ENCODE measurements around the gene RNASEH2C.
"Not testable (repeated sequence)": the region's sequence is repeated elsewhere in the genome, so short reads cannot be mapped to it uniquely, and the experiment has no call there.

RNASEH2C gene

DNA sequence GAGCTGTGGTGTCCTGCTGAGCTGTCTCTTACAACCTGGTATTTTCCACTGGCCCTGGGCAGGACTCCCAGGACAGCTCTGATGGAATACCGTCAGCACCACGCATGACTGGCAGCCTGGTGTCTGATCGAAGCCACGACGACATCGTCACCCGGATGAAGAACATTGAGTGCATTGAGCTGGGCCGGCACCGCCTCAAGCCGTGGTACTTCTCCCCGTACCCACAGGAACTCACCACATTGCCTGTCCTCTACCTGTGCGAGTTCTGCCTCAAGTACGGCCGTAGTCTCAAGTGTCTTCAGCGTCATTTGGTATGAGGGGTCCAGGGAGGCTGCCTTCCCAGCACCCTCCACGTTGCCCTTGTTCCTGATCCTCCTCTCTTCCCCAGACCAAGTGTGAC is 6.2 kb downstream of the RNASEH2C start:
- peak overlapping the region; percentile 49 for H3K27ac Mint-ChIP-seq (ENCODE audit: low read depth)
- DNase-seq (ENCODE audit: low spot score in 2 of 2) (no peak), ATAC-seq (replicated peaks; ENCODE audit: extremely low read depth, poor library complexity, severe bottlenecking) (no peak)
- peaks cover 51% of the 10 kb centered on the region for H3K36me3 Mint-ChIP-seq (ENCODE audit: insufficient read depth)
- no peaks in the 10 kb centered on the region for H3K9me3 Mint-ChIP-seq
- H3K4me1 Mint-ChIP-seq: peaks cover 40% of the 10 kb centered on the region
- peak overlapping the region; percentile 63 for H3K4me3 Mint-ChIP-seq
- no peaks in the 10 kb centered on the region for H3K27me3 Mint-ChIP-seq

- no peak for DNase-seq (ENCODE audit: low spot score in 2 of 2)
- Mint-ChIP-seq H3K4me1 (peaks cover 31% of the 10 kb centered on the region), H3K4me3 (peak overlapping the region; percentile 63), H3K36me3 (ENCODE audit: insufficient read depth) (peaks cover 45% of the 10 kb centered on the region), H3K27me3 (no peaks in the 10 kb centered on the region), H3K27ac (ENCODE audit: low read depth) (peak overlapping the region; percentile 76), H3K9me3 (no peaks in the 10 kb centered on the region)
- no peak for ATAC-seq (replicated peaks; ENCODE audit: extremely low read depth, poor library complexity, severe bottlenecking)
These were observed 7.2 kb downstream of the RNASEH2C start for GRCh38 chr11:65713212-65713969.

DNA sequence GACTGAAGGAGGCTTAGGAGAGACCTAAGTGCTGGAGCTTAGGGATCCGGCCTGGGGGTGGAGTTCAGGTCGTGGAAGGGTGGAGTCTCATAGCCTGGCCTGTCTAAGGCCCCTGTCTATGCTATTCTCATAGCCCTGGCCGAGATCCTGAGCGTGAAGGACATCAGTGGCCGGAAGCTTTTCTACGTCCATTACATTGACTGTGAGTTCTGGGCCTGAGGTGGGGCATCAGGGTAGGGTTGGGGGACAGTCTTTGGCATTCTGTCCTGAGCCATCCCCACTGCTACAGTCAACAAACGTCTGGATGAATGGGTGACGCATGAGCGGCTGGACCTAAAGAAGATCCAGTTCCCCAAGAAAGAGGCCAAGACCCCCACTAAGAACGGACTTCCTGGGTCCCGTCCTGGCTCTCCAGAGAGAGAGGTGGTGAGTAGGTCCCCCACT is 7.9 kb downstream of the RNASEH2C start:
- ATAC-seq (replicated peaks; ENCODE audit: extremely low read depth, poor library complexity, severe bottlenecking): no peak
- H3K4me3 Mint-ChIP-seq: peak overlapping the region; percentile 95
- no peak for DNase-seq (ENCODE audit: low spot score in 2 of 2)
- peaks cover 45% of the 10 kb centered on the region for H3K36me3 Mint-ChIP-seq (ENCODE audit: insufficient read depth)
- no peaks in the 10 kb centered on the region for H3K27me3 Mint-ChIP-seq
- peak overlapping the region; percentile 97 for H3K27ac Mint-ChIP-seq (ENCODE audit: low read depth)
- H3K4me1 Mint-ChIP-seq: peaks cover 31% of the 10 kb centered on the region
- H3K9me3 Mint-ChIP-seq: no peaks in the 10 kb centered on the region

DNA sequence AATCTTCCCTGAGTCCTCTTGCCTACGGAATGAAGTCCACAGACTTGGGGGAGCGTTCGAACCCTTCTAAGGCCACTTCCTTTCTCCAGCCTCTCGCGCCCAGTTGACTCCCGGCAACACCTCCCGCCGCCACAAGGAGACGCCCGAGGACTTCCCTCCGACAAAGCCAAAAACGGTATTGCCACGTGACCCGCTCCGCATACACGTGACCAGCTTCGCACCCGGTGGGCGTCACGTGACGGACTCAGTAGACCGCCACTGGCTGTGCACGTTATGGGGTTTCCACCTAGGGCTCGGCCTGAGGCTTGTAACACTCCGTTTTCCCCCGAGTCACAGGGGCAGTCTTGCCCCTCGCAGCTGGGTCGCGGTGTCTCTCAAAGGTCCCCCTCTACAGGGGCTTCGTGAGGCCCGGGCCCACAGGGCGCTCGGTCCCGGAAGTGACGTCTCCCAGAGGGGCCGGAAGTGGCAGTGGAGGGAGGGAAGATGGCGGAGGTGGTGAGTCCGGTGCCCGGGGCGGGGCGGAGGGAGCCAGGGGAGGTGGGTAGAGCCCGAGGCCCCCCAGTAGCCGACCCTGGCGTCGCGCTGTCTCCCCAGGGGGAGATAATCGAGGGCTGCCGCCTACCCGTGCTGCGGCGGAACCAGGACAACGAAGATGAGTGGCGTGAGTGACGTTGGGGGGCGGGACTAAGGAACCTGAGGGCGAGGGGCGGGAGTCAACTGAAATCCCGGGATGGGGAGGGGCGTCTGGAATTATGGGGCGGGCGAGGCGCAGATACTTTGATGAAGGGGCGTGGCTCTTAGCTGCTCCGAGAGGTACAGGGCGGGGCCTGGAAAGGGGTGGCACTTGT is 8.6 kb downstream of the RNASEH2C start, which contains the start of gene KAT5:
TSS of gene KAT5 (plus strand) at position 468 of the 848 bp plus-strand sequence. CDS start at position 484, 16 bp downstream.
- Mint-ChIP-seq H3K4me1 (peaks cover 31% of the 10 kb centered on the region), H3K36me3 (ENCODE audit: insufficient read depth) (peaks cover 40% of the 10 kb centered on the region), H3K9me3 (no peaks in the 10 kb centered on the region), H3K4me3 (peak within 1 kb of the TSS; percentile 95), H3K27ac (ENCODE audit: low read depth) (peak within 1 kb of the TSS; percentile 97), H3K27me3 (no peaks in the 10 kb centered on the region)
- peak; percentile 98 for DNase-seq (ENCODE audit: low spot score in 2 of 2)
- peak; percentile 90 for ATAC-seq (replicated peaks; ENCODE audit: extremely low read depth, poor library complexity, severe bottlenecking)

DNA sequence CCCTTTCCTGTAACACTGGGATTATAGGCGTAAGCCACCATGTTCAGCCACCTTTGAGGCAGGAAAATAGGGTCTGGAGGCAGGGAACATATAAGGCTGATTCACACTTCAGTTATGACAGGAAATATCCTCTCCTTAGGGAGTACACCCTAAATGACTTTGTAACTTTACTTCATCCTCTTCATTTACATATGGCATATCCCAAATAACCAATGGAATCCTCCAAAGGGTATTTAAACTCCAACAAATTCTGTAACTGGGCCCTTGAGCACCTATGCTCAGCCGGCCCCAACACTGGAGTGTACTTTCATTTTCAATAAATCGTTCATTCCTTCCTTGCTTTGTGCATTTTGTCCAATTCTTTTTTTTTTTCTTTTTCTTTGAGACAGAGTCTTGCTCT is 10.2 kb downstream of the RNASEH2C start:
- peak overlapping the region; percentile 59 for H3K27ac Mint-ChIP-seq (ENCODE audit: low read depth)
- no peak overlapping the region for H3K4me3 Mint-ChIP-seq
- H3K4me1 Mint-ChIP-seq: peaks cover 31% of the 10 kb centered on the region
- no peaks in the 10 kb centered on the region for H3K27me3 Mint-ChIP-seq
- ATAC-seq (replicated peaks; ENCODE audit: extremely low read depth, poor library complexity, severe bottlenecking): no peak
- peaks cover 26% of the 10 kb centered on the region for H3K36me3 Mint-ChIP-seq (ENCODE audit: insufficient read depth)
- DNase-seq (ENCODE audit: low spot score in 2 of 2): no peak
- no peaks in the 10 kb centered on the region for H3K9me3 Mint-ChIP-seq

- DNase-seq (ENCODE audit: low spot score in 2 of 2): no peak
- no peak for ATAC-seq (replicated peaks; ENCODE audit: extremely low read depth, poor library complexity, severe bottlenecking)
- Mint-ChIP-seq H3K36me3 (ENCODE audit: insufficient read depth) (peaks cover 18% of the 10 kb centered on the region), H3K4me1 (peaks cover 24% of the 10 kb centered on the region), H3K27me3 (no peaks in the 10 kb centered on the region), H3K9me3 (no peaks in the 10 kb centered on the region), H3K4me3 (no peak overlapping the region), H3K27ac (ENCODE audit: low read depth) (no peak overlapping the region)
These were observed 10.9 kb downstream of the RNASEH2C start for GRCh38 chr11:65709661-65710060.

- DNase-seq (ENCODE audit: low spot score in 2 of 2) (no peak), ATAC-seq (replicated peaks; ENCODE audit: extremely low read depth, poor library complexity, severe bottlenecking) (no peak)
- no peak overlapping the region for H3K27ac Mint-ChIP-seq (ENCODE audit: low read depth)
- H3K9me3 Mint-ChIP-seq: no peaks in the 10 kb centered on the region
- H3K27me3 Mint-ChIP-seq: no peaks in the 10 kb centered on the region
- H3K36me3 Mint-ChIP-seq (ENCODE audit: insufficient read depth): peaks cover 14% of the 10 kb centered on the region
- peaks cover 16% of the 10 kb centered on the region for H3K4me1 Mint-ChIP-seq
- no peak overlapping the region for H3K4me3 Mint-ChIP-seq
These were observed 12.1 kb downstream of the RNASEH2C start for GRCh38 chr11:65708451-65708850.

DNA sequence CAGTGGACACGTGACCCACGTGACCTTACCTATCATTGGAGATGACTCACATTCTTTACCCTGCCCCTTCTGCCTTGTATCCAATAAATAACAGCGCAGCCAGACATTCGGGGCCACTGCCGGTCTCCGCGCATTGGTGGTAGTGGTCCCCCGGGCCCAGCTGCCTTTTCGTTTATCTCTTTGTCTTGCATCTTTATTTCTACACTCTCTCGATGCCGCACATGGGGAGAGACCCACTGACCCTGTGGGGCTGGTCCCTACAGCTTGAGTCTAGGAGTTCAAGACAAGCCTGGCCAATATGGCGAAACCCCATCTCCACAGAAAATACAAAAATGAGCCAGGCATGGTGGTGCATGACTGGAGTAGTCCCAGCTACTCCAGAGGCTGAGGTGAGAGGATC is 13.6 kb downstream of the RNASEH2C start:
- H3K27me3 Mint-ChIP-seq; ATAC-seq (replicated peaks; ENCODE audit: extremely low read depth, poor library complexity, severe bottlenecking); H3K9me3 Mint-ChIP-seq; H3K4me1 Mint-ChIP-seq; H3K27ac Mint-ChIP-seq (ENCODE audit: low read depth); DNase-seq (ENCODE audit: low spot score in 2 of 2); H3K4me3 Mint-ChIP-seq; H3K36me3 Mint-ChIP-seq (ENCODE audit: insufficient read depth): not testable (repeated sequence)

DNA sequence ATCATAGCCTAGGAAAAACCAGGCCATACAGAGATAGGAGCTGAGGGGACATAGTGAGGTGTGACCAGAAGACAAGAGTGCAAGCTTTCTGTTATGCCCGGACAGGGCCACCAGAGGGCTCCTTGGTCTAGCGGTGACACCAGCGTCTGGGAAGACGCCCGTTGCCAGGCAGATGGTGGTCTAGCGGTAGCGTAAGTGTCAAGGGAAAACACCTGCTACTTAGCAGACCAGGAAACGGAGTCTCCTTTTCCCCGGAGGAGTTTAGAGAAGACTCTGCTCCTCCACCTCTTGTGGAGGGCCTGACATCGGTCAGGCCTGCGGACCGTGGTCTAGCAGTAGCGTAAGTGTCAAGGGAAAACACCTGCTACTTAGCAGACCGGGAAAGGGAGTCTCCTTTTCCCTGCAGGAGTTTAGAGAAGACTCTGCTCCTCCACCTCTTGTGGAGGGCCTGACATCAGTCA is 14.3 kb downstream of the RNASEH2C start:
- not testable (repeated sequence) for ATAC-seq (replicated peaks; ENCODE audit: extremely low read depth, poor library complexity, severe bottlenecking); H3K4me3 Mint-ChIP-seq; H3K4me1 Mint-ChIP-seq; H3K9me3 Mint-ChIP-seq; H3K27me3 Mint-ChIP-seq; H3K27ac Mint-ChIP-seq (ENCODE audit: low read depth); H3K36me3 Mint-ChIP-seq (ENCODE audit: insufficient read depth)
- DNase-seq (ENCODE audit: low spot score in 2 of 2): peak; percentile 53 to 65

DNA sequence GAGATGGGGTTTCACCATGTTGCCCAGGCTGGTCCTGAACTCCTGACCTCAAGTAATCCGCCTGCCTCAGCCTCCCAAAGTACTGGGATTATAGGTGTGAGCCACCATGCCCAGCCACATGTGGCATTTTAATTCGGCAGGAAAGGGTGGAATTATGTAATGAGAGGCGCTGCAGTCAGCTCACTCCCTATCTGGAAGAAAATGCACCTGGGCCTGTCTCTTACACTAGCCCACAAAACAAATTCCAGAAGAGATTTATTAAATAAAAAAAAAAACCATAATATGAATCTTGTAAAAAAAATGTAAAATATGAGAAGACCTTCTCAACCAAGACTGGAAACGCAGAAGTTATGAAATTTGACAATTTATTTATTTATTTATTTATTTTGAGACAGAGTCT is 16.8 kb downstream of the RNASEH2C start:
- Mint-ChIP-seq H3K9me3 (no peaks in the 10 kb centered on the region), H3K27me3 (no peaks in the 10 kb centered on the region), H3K4me1 (no peaks in the 10 kb centered on the region), H3K36me3 (ENCODE audit: insufficient read depth) (no peaks in the 10 kb centered on the region), H3K4me3 (no peak overlapping the region), H3K27ac (ENCODE audit: low read depth) (no peak overlapping the region)
- ATAC-seq (replicated peaks; ENCODE audit: extremely low read depth, poor library complexity, severe bottlenecking) (no peak), DNase-seq (ENCODE audit: low spot score in 2 of 2) (no peak)

GRCh38 chr11:65701686-65702085 is 18.9 kb downstream of the RNASEH2C start:
- ATAC-seq (replicated peaks; ENCODE audit: extremely low read depth, poor library complexity, severe bottlenecking) (no peak), DNase-seq (ENCODE audit: low spot score in 2 of 2) (no peak)
- Mint-ChIP-seq H3K9me3 (no peaks in the 10 kb centered on the region), H3K27ac (ENCODE audit: low read depth) (no peak overlapping the region), H3K36me3 (ENCODE audit: insufficient read depth) (no peaks in the 10 kb centered on the region), H3K4me1 (no peaks in the 10 kb centered on the region), H3K27me3 (no peaks in the 10 kb centered on the region), H3K4me3 (no peak overlapping the region)

- H3K4me1 Mint-ChIP-seq: no peaks in the 10 kb centered on the region
- no peak overlapping the region for H3K27ac Mint-ChIP-seq (ENCODE audit: low read depth)
- no peaks in the 10 kb centered on the region for H3K9me3 Mint-ChIP-seq
- DNase-seq (ENCODE audit: low spot score in 2 of 2) (no peak), ATAC-seq (replicated peaks; ENCODE audit: extremely low read depth, poor library complexity, severe bottlenecking) (no peak)
- no peaks in the 10 kb centered on the region for H3K36me3 Mint-ChIP-seq (ENCODE audit: insufficient read depth)
- H3K27me3 Mint-ChIP-seq: no peaks in the 10 kb centered on the region
- no peak overlapping the region for H3K4me3 Mint-ChIP-seq
These were observed 20.2 kb downstream of the RNASEH2C start for GRCh38 chr11:65700399-65700798.

GRCh38 chr11:65699306-65699705 is 21.3 kb downstream of the RNASEH2C start:
- H3K4me3 Mint-ChIP-seq: no peak overlapping the region
- H3K36me3 Mint-ChIP-seq (ENCODE audit: insufficient read depth): no peaks in the 10 kb centered on the region
- H3K4me1 Mint-ChIP-seq: no peaks in the 10 kb centered on the region
- no peaks in the 10 kb centered on the region for H3K27me3 Mint-ChIP-seq
- ATAC-seq (replicated peaks; ENCODE audit: extremely low read depth, poor library complexity, severe bottlenecking) (no peak), DNase-seq (ENCODE audit: low spot score in 2 of 2) (no peak)
- no peaks in the 10 kb centered on the region for H3K9me3 Mint-ChIP-seq
- H3K27ac Mint-ChIP-seq (ENCODE audit: low read depth): no peak overlapping the region
